ENCODE measurements around the gene HSPB7.
"Not testable (repeated sequence)": the region's sequence is repeated elsewhere in the genome, so short reads cannot be mapped to it uniquely, and the experiment has no call there.

The HSPB7 gene

DNA sequence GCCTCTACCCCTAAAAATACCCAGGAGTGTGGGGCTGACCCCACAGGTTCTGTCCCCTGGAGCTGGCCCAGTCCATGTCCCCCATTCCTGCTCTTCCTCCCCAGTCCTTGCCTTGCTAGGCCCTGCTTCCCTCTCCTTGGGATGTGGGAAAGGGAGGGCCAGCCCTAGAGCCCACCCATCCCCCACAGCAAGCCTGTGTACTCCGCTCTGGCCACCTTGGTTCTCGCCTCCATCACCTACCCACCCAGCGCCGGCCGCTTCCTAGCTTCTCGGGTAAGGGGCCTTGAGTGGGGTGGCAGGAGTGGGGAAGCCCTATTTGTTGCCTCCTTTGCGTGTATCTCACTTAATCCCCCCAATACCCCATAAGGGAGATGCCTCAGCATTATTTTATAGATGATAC is 32.5 kb upstream of the HSPB7 start:
- DNase-seq (ENCODE audit: low spot score), result no peak

DNA sequence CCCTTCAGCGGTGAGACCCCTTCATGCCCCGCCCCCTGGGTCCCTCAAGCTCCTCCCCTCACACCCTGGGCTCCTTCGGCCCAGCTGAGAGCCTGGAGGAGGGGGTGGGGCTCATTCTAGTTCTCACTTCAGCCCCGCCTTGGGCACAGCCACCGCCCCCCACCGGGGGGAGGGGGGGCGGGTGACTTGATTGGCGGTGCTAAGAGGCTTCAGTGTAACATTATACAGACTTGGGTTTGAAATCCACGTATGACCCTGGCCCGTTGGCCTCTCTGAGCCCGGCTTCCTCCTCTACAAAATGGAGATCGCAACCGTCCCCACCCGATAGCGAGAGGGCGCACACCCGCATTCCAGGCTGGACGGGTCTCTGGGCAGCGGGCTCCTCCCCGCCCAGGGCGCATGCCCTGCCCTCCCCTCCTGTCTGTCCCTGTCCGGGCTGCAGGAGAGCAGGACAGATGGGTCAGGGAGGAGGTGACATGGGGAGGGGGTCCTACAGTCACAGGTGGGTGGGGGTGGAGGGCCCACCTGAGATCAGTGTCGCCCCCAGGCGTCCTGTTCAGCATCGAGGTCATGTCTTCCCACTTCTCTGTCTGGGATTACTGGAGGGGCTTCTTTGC is 30.8 kb upstream of the HSPB7 start:
- no peak for DNase-seq (ENCODE audit: low spot score)

GRCh38 chr1:16047791-16048475 is 30.1 kb upstream of the HSPB7 start:
- DNase-seq (ENCODE audit: low spot score), result no peak

DNA sequence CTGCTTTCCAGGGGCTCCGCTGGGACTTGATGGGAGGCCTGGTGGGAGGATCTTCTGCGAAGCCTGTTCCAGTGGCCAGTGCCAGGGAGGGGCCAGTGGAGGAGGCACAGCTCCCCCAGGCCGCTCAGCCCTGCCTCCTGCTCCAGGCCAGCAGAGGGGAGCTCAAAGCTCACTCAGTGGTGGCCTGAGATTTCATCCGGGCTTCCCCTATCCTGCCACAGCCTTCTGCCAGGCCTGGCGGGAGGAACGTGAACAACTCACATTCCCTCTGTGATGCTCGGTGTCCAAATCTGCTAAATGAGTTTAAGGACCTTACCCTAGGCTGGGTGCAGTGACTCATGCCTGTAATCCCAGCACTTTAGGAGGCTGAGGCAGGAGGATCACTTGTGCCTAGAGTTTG is 29.0 kb upstream of the HSPB7 start:
- no peak for DNase-seq (ENCODE audit: low spot score)

DNA sequence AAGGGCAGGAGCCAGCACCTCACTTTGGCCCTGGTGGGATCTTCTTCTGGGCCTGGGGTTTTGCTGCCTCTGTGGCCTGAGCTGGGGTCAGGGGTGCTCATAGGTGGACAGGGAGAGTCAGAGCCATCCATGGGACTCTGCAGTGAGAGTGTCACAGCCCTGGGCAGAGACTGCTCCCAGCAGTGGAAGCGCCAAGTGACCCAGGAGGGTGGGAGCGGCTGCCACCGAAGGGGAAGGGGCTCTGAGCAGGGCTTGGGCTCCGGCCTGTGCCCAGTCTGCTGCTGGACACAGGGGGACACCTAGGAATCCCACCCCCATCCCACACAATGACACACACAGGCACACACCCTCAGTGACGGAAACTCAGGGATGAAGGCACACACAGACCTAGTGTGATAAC is 26.1 kb upstream of the HSPB7 start:
- no peak for DNase-seq (ENCODE audit: low spot score)

DNA sequence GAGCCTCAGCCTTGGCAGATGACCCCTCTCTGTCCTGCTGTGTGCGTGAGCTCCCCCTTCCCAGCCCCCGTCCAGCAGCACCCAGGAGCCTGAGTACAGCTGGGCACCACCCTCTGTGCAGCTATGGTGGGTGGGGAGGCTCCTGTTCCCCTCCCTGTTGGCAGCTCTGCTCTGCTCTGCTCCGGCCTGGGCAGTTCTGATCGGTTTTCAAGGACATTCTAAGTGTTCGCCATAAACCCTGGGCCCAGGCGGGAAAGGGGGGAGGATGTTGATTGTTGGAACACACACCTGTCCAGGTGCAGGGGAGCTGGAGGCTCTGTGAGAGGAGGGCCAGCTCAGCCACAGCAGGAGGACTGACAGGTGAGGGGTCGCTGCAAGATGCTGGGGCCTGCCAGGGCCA is 25.7 kb upstream of the HSPB7 start, which contains the start of gene CLCNKB:
TSS of gene CLCNKB (plus strand) at position 262 of the 400 bp plus-strand sequence. CDS start 711 bp downstream, outside the sequence.
- no peak for DNase-seq (ENCODE audit: low spot score)

DNA sequence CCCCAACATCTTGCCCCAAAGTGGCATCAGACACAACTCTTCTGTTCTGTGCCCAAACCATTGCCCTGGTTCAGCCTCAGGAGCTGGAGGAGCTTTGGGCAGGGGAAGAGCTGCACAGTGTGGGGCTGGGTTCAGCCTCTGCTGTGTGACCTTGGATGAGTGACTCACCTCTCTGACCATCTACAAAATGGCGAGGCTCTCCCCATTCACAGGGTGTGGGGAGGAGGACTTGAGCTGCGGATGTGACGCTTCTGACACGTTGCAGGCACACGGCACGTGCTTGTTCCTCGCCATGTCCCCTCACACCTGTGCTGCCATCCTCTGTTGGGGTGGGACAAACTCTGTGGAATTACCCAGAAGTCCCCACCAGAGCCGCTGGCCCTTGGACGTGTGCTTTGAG is 24.8 kb upstream of the HSPB7 start:
- DNase-seq (ENCODE audit: low spot score), result not testable (repeated sequence)

DNA sequence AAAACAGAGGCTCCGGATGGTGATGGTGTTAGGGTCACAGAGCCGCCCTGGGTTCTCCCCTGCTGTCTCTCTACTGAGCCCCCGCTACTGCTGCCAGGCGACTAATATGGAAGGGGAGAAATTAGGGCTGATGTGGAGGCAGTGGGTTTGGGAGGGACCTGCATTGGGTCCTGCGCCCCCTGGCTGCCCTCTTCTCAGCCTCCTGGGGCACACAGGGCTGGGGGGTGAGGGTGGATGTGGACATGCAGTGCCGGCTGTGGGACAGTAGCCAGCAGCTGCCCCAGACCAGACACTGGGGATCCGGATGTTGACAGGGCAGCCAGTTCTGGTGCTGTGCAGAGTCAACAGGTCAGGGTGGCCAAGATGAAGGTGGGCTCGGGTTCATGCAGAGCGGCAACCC is 24.3 kb upstream of the HSPB7 start:
- no peak for DNase-seq (ENCODE audit: low spot score)

GRCh38 chr1:16041200-16041599 is 23.4 kb upstream of the HSPB7 start:
- no peak for DNase-seq (ENCODE audit: low spot score)

- not testable (repeated sequence) for DNase-seq (ENCODE audit: low spot score)
These were observed 22.0 kb upstream of the HSPB7 start for GRCh38 chr1:16039871-16040270.

- no peak for DNase-seq (ENCODE audit: low spot score)
These were observed 20.7 kb upstream of the HSPB7 start for GRCh38 chr1:16038620-16038912.

DNA sequence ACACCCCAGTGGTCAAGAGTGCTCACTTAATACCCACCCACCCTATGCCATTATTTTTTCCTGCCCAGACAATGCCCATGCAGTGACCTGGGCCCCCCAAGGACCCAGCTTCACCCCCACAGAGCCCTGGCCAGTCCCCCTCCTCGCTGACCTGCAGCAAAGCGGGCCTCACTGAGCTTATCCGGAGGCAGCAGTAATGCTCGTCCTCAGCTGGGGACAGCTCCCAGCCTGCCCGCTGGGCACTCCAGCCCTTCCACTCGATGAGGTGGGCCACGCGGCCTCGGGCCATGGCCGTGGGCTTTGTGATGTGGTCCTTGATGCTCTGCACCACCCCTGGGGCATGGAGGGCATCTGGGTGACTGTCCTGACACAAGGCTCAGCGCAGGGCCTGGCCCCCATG is 18.6 kb upstream of the HSPB7 start:
- not testable (repeated sequence) for DNase-seq (ENCODE audit: low spot score)

DNA sequence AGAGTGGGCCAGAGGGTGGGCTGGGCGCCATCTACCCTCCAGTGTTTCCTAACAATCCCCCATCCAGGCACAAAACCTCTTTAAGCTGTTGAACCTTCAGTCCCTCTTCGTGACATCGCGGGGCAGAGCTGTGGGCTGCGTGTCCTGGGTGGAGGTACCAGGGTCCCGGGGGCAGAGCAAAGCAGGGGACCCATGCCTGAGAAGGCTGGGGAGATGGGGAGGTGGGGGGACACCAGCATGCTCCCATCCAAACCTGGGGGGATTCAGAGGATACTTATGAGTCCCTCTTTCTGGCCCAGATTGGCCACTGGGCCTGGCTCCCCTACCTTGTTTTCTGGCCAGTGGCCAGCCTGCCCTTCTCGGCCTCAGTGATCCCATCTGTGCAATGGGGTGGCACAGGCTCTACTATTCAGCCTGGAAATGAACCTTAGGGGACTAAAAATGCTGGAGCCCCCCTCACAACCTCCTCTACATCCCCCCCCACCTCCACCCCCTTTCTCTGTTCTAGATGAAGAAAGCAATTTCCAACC is 15.3 kb upstream of the HSPB7 start:
- DNase-seq (ENCODE audit: low spot score), result not testable (repeated sequence)

GRCh38 chr1:16032388-16033102 is 14.7 kb upstream of the HSPB7 start:
- DNase-seq (ENCODE audit: low spot score), result peak; percentile 53

DNA sequence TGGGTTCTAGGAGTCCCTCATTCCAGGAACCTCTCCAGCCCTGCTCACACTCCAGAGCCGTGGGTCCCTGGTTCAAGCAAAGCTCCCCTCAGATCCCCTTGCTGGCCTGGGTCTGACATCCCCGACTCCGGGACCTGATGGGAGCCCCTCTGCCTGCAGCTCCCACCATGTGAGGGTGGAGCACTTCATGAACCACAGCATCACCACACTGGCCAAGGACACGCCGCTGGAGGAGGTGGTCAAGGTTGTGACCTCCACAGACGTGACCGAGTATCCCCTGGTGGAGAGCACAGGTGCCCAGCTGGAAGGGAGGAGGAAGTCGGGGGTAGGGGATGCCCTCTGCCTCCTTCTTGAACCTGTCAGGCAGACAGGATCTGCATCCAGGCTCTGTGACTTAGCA is 13.7 kb upstream of the HSPB7 start:
- no peak for DNase-seq (ENCODE audit: low spot score)

- DNase-seq (ENCODE audit: low spot score), result no peak
These were observed 11.4 kb upstream of the HSPB7 start for GRCh38 chr1:16029288-16029687.

- DNase-seq (ENCODE audit: low spot score), result not testable (repeated sequence)
These were observed 11.1 kb upstream of the HSPB7 start for GRCh38 chr1:16029003-16029268.

DNA sequence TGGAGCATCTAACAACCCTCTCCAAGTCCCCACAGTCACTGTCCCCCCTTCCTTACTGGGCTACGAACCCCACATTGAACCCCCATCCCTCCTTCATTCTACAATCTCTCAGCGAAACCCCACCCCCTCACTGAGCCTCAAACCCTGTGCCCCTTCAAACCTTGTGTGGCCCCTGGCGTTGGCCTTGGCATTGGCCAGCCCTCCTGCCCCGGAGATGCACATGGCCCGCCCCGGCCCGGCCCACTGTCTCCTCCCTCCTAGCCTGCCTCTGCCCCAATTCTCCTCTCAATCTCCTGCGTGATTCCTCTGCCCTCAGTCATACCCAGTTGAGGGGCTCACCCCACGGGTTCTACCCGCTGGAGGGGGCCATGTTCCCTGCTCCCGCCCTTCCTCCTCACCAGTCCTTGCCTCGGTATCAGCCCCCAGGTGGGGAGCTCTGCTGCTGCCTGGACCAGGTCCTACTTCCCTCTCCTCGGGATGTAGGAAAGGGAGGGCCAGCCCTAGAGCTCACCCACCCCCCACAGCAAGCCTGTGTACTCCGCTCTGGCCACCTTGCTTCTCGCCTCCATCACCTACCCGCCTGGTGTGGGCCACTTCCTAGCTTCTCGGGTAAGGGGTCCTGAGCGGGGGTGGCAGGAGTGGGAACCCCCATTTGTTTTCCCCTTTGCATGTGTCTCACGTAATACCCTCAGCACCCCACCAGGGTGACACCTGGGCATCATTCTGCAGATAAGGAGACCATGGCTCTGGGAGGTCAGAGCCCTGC is 10.6 kb upstream of the HSPB7 start:
- DNase-seq (ENCODE audit: low spot score), result no peak

GRCh38 chr1:16026723-16027484 is 9.1 kb upstream of the HSPB7 start:
- no peak for DNase-seq (ENCODE audit: low spot score)

- DNase-seq (ENCODE audit: low spot score), result not testable (repeated sequence)
These were observed 8.5 kb upstream of the HSPB7 start for GRCh38 chr1:16026302-16026701.

- DNase-seq (ENCODE audit: low spot score), result no peak
These were observed 5.3 kb upstream of the HSPB7 start for GRCh38 chr1:16023050-16023653.

- no peak for DNase-seq (ENCODE audit: low spot score)
These were observed 4.5 kb upstream of the HSPB7 start for GRCh38 chr1:16022393-16022792.

Measured in hematopoietic multipotent progenitor cell treated with erythropoietin and hydrocortisone succinate and interleukin-3 and kit ligand, for 17 days (in vitro differentiated cells).